Activated naive CD4-positive, alpha-beta T cell treated with anti-CD3 and anti-CD28 coated beads, Interleukin-2, amount 50 U/mL, for 72 hours (primary cell): ENCODE results near the gene ALPG. TPM values are rescaled to one million over a fixed set of nuclear protein-coding genes. Genes with fewer than 3 reads are reported as not detected.
"Not testable (repeated sequence)": the region's sequence is repeated elsewhere in the genome, so short reads cannot be mapped to it uniquely, and the experiment has no call there.

Experiments used
- ATAC-seq, 2 donors: fragments of 150-1000 bp; cut with Tn5 transposase; 2 replicates each; pipeline ENCODE4 v1.10.0; 2021; ENCODE audit warnings: mild to moderate bottlenecking in 2 of 2, moderate library complexity in 2 of 2
- DNase-seq, 2 donors: peaks; one replicate each; pipeline ENCODE4 v3.0.0; 2021 to 2022; ENCODE audit warnings: low spot score in 2 of 2
- H3K27ac Mint-ChIP-seq, 2 donors: one replicate each; pipeline ENCODE4 v1.8.0; 2022; ENCODE audit warnings: mild to moderate bottlenecking in 2 of 2, mixed read lengths in 2 of 2
- H3K36me3 Mint-ChIP-seq, 2 donors: one replicate each; pipeline ENCODE4 v1.8.0; 2022; ENCODE audit warnings: mixed read lengths in 2 of 2
- H3K9me3 Mint-ChIP-seq, 2 donors: one replicate each; pipeline ENCODE4 v1.8.0; 2022; ENCODE audit warnings: mixed read lengths in 2 of 2
- total RNA-seq, 2 donors: library from RNA; stranded (reverse); gene quantifications; one replicate each; pipeline ENCODE4 v1.2.3, GENCODE V29; 2022

Gene ALPG
- total RNA-seq, 2 donors from 2014 or later, result not detected

DNA sequence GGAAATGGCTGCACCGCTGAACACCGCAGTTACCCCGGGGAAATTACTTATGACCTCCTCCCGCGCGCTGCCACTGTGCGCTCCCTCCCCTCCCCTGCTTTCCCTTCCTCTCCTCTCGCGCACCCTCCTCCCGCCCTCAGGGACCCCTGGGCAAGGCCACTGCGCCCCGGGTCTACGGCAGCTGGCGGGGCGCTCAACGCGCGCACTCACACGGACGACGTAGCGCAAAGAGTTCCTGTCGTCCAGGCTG lies 20.2 kb upstream of the ALPG start:
- DNase-seq (no peak), ATAC-seq (no peak)
- H3K36me3 Mint-ChIP-seq, result no peaks in the 10 kb centered on the region
- H3K9me3 Mint-ChIP-seq, result no peaks in the 10 kb centered on the region
- no peak overlapping the region for H3K27ac Mint-ChIP-seq

- Mint-ChIP-seq H3K9me3 (no peaks in the 10 kb centered on the region), H3K36me3 (no peaks in the 10 kb centered on the region), H3K27ac (no peak overlapping the region)
- DNase-seq, result no peak
- ATAC-seq, result no peak
Measured at GRCh38 chr2:232386740-232387450, 19.7 kb upstream of the ALPG start.

- no peak overlapping the region for H3K27ac Mint-ChIP-seq
- H3K9me3 Mint-ChIP-seq, result no peaks in the 10 kb centered on the region
- ATAC-seq (no peak), DNase-seq (no peak)
- H3K36me3 Mint-ChIP-seq, result no peaks in the 10 kb centered on the region
Measured at GRCh38 chr2:232387451-232388171, 19.0 kb upstream of the ALPG start.

DNA sequence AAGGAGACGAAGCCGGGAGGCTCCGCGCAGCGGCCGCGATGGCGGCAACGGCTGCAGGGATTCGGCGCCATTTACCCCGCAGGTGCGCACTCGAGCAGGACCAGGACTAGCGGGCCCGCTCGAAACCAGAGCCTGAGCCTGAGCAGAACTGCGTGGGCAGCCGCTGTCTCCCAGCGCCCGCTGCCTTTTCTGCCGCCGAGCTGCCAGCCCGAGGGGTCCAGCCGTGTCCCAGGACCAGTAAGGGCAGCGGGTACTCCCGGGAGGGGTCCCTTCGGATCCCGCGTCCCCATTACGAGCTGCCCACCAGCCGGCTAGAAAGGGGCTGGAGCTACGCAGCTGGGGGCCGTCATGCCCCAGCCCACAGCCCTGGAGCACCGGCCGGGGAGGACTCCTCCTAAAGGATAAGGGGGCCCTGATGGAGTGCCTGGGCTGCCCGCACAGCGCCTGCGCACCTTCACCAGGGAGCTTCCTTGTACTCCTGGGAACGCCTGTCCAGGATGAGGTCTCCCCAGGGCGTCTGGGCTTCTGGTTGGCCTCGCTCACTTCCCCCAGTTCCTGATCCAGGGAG lies 18.2 kb upstream of the ALPG start:
- Mint-ChIP-seq H3K27ac (no peak overlapping the region), H3K36me3 (no peaks in the 10 kb centered on the region), H3K9me3 (no peaks in the 10 kb centered on the region)
- ATAC-seq (no peak), DNase-seq (no peak)

GRCh38 chr2:232389327-232389726 lies 17.3 kb upstream of the ALPG start:
- H3K9me3 Mint-ChIP-seq, result no peaks in the 10 kb centered on the region
- H3K27ac Mint-ChIP-seq, result no peak overlapping the region
- no peak for ATAC-seq
- H3K36me3 Mint-ChIP-seq, result no peaks in the 10 kb centered on the region
- DNase-seq, result no peak

GRCh38 chr2:232390661-232391060 lies 16.0 kb upstream of the ALPG start:
- DNase-seq (no peak), ATAC-seq (no peak)
- H3K9me3 Mint-ChIP-seq, result no peaks in the 10 kb centered on the region
- no peak overlapping the region for H3K27ac Mint-ChIP-seq
- no peaks in the 10 kb centered on the region for H3K36me3 Mint-ChIP-seq

GRCh38 chr2:232393556-232393955 lies 13.1 kb upstream of the ALPG start:
- no peak for ATAC-seq
- H3K9me3 Mint-ChIP-seq, result no peaks in the 10 kb centered on the region
- H3K27ac Mint-ChIP-seq, result no peak overlapping the region
- no peak for DNase-seq
- no peaks in the 10 kb centered on the region for H3K36me3 Mint-ChIP-seq

- H3K36me3 Mint-ChIP-seq, ATAC-seq, H3K9me3 Mint-ChIP-seq, H3K27ac Mint-ChIP-seq, DNase-seq: not testable (repeated sequence)
Measured at GRCh38 chr2:232394431-232394830, 12.2 kb upstream of the ALPG start.

GRCh38 chr2:232395586-232395985 lies 11.1 kb upstream of the ALPG start:
- Mint-ChIP-seq H3K9me3 (no peaks in the 10 kb centered on the region), H3K36me3 (no peaks in the 10 kb centered on the region), H3K27ac (peak overlapping the region in 1 of 2 donors; percentile 44)
- ATAC-seq, result no peak
- DNase-seq, result no peak

GRCh38 chr2:232396683-232397082 lies 10.0 kb upstream of the ALPG start:
- Mint-ChIP-seq H3K9me3 (no peaks in the 10 kb centered on the region), H3K27ac (peak overlapping the region in 1 of 2 donors; percentile 44), H3K36me3 (no peaks in the 10 kb centered on the region)
- DNase-seq (no peak), ATAC-seq (no peak)

DNA sequence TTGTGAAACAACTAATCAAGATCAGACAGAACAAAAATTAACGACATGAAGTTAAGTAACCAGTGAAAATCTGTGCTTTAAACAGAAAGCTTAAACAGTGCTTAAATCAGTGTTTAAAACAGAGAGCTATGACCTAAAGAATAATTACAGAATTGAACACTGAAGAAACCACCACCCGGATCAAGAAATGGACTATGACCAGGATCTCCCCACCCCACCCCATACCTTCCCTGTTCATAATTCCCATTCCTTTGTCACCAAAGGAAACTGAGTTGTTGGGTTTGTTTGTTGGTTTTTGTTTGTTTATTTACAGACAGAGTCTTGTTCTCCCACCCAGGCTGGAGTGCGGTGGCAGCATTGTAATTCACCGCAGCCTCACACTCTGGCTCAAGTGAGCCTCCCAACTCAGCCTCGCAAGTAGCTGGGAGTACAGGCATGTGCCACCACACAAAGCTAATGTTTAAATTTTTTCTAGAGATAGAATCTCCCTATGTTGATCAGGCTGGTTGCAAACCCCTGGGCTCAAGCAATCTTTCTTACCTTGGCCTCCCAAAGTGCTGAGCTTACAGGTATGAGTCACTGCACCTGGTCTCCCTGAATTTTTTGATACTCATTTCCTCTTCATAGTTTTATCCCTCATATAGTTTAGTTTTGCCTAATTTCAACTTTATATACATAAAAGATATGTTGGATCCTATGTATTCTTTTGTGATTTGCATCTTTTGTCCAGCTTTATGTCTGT lies 8.2 kb upstream of the ALPG start:
- H3K9me3 Mint-ChIP-seq, result no peaks in the 10 kb centered on the region

GRCh38 chr2:232400256-232401015 lies 6.2 kb upstream of the ALPG start:
- H3K9me3 Mint-ChIP-seq, result no peaks in the 10 kb centered on the region
- H3K36me3 Mint-ChIP-seq, result no peaks in the 10 kb centered on the region
- no peak for DNase-seq
- no peak for ATAC-seq
- H3K27ac Mint-ChIP-seq, result no peak overlapping the region

More for the DNA sequence above, 8.2 kb upstream of the ALPG start:
- ATAC-seq, result no peak
- no peak overlapping the region for H3K27ac Mint-ChIP-seq
- no peak for DNase-seq
- H3K36me3 Mint-ChIP-seq, result no peaks in the 10 kb centered on the region

DNA sequence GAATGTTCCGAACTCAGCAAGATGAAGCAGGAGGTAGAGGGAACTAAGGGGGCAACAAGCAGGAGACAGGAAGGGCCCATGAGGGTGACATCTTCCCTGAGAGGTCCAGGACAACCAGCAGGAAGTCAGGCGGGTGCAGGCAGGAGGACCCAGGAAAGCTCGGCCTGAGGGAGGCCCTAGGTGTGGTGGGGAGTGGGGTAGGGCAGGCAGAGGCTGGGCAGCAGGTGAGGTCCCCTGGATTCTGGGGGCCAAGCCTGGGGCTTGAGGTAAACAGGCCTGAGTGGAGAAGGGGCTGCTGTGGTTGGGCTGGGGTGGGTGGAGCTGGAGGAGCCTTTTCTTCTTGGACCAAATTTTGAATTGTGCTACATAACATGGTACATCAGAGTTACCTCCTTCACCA lies 4.1 kb upstream of the ALPG start:
- Mint-ChIP-seq H3K9me3 (no peaks in the 10 kb centered on the region), H3K27ac (no peak overlapping the region), H3K36me3 (no peaks in the 10 kb centered on the region)
- no peak for ATAC-seq
- no peak for DNase-seq

DNA sequence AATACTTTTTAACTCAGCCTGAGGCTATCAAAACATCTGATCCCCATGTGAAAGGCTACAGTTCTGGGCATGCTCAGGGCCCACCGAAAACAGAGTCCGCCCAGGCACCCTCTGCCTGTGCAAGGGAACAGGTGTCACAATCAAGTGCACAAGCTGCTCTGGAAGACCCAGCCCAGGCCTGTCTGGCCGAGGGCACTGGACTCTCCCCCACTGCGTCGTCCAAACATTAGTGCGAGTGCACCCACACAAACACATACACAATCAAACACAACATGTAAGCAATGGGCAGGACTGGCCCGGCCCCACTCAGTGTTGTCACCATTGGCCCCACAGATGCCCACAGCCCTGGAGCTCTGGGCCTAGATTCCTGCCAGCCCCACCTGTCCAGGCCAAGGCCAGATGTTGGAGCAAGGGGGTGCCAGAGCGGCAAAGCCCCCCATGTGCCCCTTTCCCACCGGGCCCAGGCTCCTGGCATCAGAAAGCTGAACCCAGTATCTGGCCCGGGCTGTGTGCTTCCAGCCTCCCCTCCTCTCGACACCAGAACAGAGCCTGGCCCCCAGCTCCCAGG lies 617 bp upstream of the ALPG start:
- Mint-ChIP-seq H3K9me3 (no peaks in the 10 kb centered on the region), H3K27ac (no peak overlapping the region), H3K36me3 (no peaks in the 10 kb centered on the region)
- ATAC-seq (no peak), DNase-seq (no peak)

GRCh38 chr2:232407428-232408150 lies 945 bp downstream of the ALPG start:
- not testable (repeated sequence) for DNase-seq, H3K36me3 Mint-ChIP-seq, ATAC-seq, H3K27ac Mint-ChIP-seq, H3K9me3 Mint-ChIP-seq

DNA sequence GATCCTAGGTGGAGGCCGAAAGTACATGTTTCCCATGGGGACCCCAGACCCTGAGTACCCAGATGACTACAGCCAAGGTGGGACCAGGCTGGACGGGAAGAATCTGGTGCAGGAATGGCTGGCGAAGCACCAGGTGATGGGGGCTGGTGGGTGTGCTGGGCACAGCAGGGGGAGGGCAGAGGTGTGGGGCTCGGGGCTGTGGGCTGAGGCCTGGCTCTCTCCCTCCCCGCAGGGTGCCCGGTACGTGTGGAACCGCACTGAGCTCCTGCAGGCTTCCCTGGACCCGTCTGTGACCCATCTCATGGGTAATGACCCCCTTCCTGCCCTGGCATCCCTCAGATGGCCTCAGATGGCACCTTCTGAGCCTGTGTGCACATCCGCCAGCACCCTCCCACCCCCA lies 1.6 kb downstream of the ALPG start:
- not testable (repeated sequence) for H3K36me3 Mint-ChIP-seq, DNase-seq, H3K27ac Mint-ChIP-seq, ATAC-seq, H3K9me3 Mint-ChIP-seq
